A549 (cell line): ENCODE measurements around the gene TMEM255B. TPM values are rescaled to one million over a fixed set of nuclear protein-coding genes. Genes with fewer than 3 reads are reported as not detected.

Source experiments
- ATAC-seq, 2 experiments: fragments of 200-7000 bp in 1 of 2; fragments of >200 bp in 1 of 2; cut with Nextera tagmentation in 1 of 2; cut with Tn5 transposase in 1 of 2; 3 replicates each; pipeline versions ENCODE4 v1.8.0 to v1.9.1; 2018 to 2020; ENCODE audit warnings: mild to moderate bottlenecking in 1 of 2, moderate library complexity in 1 of 2
- CTCF ChIA-PET: fragments of 300-600 bp; sonication (Branson Sonifier 250); formaldehyde crosslinking; extraction: SDS; loops from one replicate; lab custom pipeline; 2021; ENCODE audit warnings: antibody characterized with exemption, inconsistent platforms; lab: Yijun Ruan, JAX
- POLR2A ChIA-PET: fragments of 350-600 bp; formaldehyde crosslinking; extraction: SDS; loops from one replicate; lab custom pipeline; 2021; ENCODE audit warnings: antibody characterized with exemption, inconsistent platforms; lab: Yijun Ruan, JAX
- DNase-seq, 2 experiments: peaks; one replicate each; pipeline versions ENCODE4 v3.0.0 to v3.0.0-alpha.2; 2011 to 2016; ENCODE audit warnings: low read depth in 1 of 2, low spot score in 1 of 2
- FAIRE-seq: peaks from 2 replicates; lab custom pipeline; 2011; peaks lifted over from hg19 to GRCh38; lab: Jason Lieb, UNC
- H3K27ac ChIP-seq, 2 experiments: fragments of >200 bp; sonication (Bioruptor Twin); formaldehyde crosslinking; 3 replicates each; pipeline ENCODE4 v1.5.1; 2016 to 2017
- H3K4me1 ChIP-seq: fragments of >200 bp; sonication (Bioruptor Twin); formaldehyde crosslinking; 3 replicates; pipeline ENCODE4 v1.6.1; 2016
- H3K4me2 ChIP-seq: fragments of >200 bp; sonication (Bioruptor Twin); formaldehyde crosslinking; 3 replicates; pipeline ENCODE4 v1.6.1; 2016
- H3K4me3 ChIP-seq: fragments of >200 bp; sonication (Bioruptor Twin); formaldehyde crosslinking; 3 replicates; pipeline ENCODE4 v1.5.1; 2016
- H3K9me3 ChIP-seq: fragments of >200 bp; sonication (Bioruptor Twin); formaldehyde crosslinking; 3 replicates; pipeline ENCODE4 v1.6.1; 2016
- CBX8 ChIP-seq: fragments of 200-600 bp; sonication (generic); IDR thresholded peaks from 2 replicates; pipeline ENCODE4 v1.6.1; 2016
- EHMT2 ChIP-seq: fragments of 200-600 bp; sonication (generic); IDR thresholded peaks from 2 replicates; pipeline ENCODE4 v1.6.1; 2016; ENCODE audit warnings: antibody characterized with exemption, low read depth, mild to moderate bottlenecking, moderate library complexity
- ESRRA ChIP-seq: fragments of 150-350 bp; IDR thresholded peaks from 2 replicates; pipeline ENCODE4 v1.6.1; 2014; ENCODE audit warnings: mild to moderate bottlenecking, low read length, borderline replicate concordance
- HES2 ChIP-seq: fragments of >200 bp; sonication (Bioruptor Twin); formaldehyde crosslinking; IDR thresholded peaks from 2 replicates; pipeline ENCODE4 v1.6.1; 2016
- HOXA7 ChIP-seq: fragments of 250-450 bp; sonication (Bioruptor Pico); IDR thresholded peaks from 2 replicates; pipeline ENCODE4 v1.5.0; 2020; ENCODE audit warnings: mild to moderate bottlenecking, moderate library complexity
- HOXB13 ChIP-seq: fragments of 250-450 bp; sonication (Bioruptor Pico); IDR thresholded peaks from 2 replicates; pipeline ENCODE4 v1.5.0; 2020; ENCODE audit warnings: low read depth, mild to moderate bottlenecking, moderate library complexity
- JUN ChIP-seq, 2 experiments: fragments of >200 bp; sonication (Bioruptor Twin); formaldehyde crosslinking; IDR thresholded peaks; 2 replicates in 1 of 2; 3 replicates in 1 of 2; pipeline ENCODE4 v1.6.1; 2016 to 2017
- MYC ChIP-seq: IDR thresholded peaks from 2 replicates; pipeline ENCODE4 v1.6.1; 2012; ENCODE audit warnings: mild to moderate bottlenecking, inconsistent platforms, low read length, improper control_type of control experiment, borderline replicate concordance
- NFE2L2 ChIP-seq: fragments of 150-350 bp; conservative IDR thresholded peaks from 2 replicates; pipeline ENCODE4 v1.6.1; 2014; ENCODE audit warnings: low read length
- NR3C1 ChIP-seq: fragments of >200 bp; sonication (Bioruptor Twin); formaldehyde crosslinking; IDR thresholded peaks from 3 replicates; pipeline ENCODE4 v1.6.1; 2017
- RAD21 ChIP-seq, 2 experiments: fragments of >200 bp in 1 of 2; sonication (Bioruptor Twin) in 1 of 2; formaldehyde crosslinking in 1 of 2; IDR thresholded peaks in 1 of 2; conservative IDR thresholded peaks in 1 of 2; 2 replicates in 1 of 2; 3 replicates in 1 of 2; pipeline ENCODE4 v1.6.1; 2012 to 2018; ENCODE audit warnings: inconsistent platforms in 1 of 2
- REST ChIP-seq: fragments of 200-600 bp; sonication (generic); IDR thresholded peaks from 2 replicates; pipeline ENCODE4 v1.6.1; 2016; ENCODE audit warnings: antibody characterized with exemption, mild to moderate bottlenecking, moderate library complexity
- RNF2 ChIP-seq: fragments of 200-600 bp; sonication (generic); IDR thresholded peaks from 2 replicates; pipeline ENCODE4 v1.6.1; 2016; ENCODE audit warnings: low read depth, mild to moderate bottlenecking, antibody characterized with exemption, moderate library complexity, borderline replicate concordance
- TP53 ChIP-seq: fragments of 250-450 bp; sonication (Bioruptor Pico); IDR thresholded peaks from 2 replicates; pipeline ENCODE4 v1.5.0; 2021; ENCODE audit warnings: mild to moderate bottlenecking, moderate library complexity
- WGBS: methylation state at CpG from one replicate; pipeline ENCODE4 v1.1.6; 2017; ENCODE audit errors: missing lambda C conversion rate; 5-methylcytosine and 5-hydroxymethylcytosine counted together
- polyA plus RNA-seq, 4 experiments: library from polyadenylated mRNA; depleted of rRNA in 3 of 4; stranded (reverse); fragments of >200 nt; fragmentation: RNase III in 1 of 4; extraction: RNeasy Plus Mini Kit Qiagen cat#74134 plus additional on column Dnase treatment in 1 of 4; gene quantifications; 2 replicates in 3 of 4; 3 replicates in 1 of 4; pipeline ENCODE4 v1.2.3, GENCODE V29; 2011 to 2017
- TF ChIP-seq, protein P1 (sequence below): fragments of 150-350 bp; IDR thresholded peaks from 2 replicates; pipeline ENCODE4 v1.6.1; 2014; ENCODE audit warnings: low read depth, mild to moderate bottlenecking, low read length

The TMEM255B gene
- polyA plus RNA-seq, 2 of the 4 experiments (the other 2 are of a cell fraction) = 0.54 to 1.1 TPM

GRCh38 chr13:113845055-113845454 lies 86.0 kb downstream of the TMEM255B start (continued):
- TF ChIP-seq, protein P1, sequence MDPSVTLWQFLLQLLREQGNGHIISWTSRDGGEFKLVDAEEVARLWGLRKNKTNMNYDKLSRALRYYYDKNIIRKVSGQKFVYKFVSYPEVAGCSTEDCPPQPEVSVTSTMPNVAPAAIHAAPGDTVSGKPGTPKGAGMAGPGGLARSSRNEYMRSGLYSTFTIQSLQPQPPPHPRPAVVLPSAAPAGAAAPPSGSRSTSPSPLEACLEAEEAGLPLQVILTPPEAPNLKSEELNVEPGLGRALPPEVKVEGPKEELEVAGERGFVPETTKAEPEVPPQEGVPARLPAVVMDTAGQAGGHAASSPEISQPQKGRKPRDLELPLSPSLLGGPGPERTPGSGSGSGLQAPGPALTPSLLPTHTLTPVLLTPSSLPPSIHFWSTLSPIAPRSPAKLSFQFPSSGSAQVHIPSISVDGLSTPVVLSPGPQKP = no peak

DNA sequence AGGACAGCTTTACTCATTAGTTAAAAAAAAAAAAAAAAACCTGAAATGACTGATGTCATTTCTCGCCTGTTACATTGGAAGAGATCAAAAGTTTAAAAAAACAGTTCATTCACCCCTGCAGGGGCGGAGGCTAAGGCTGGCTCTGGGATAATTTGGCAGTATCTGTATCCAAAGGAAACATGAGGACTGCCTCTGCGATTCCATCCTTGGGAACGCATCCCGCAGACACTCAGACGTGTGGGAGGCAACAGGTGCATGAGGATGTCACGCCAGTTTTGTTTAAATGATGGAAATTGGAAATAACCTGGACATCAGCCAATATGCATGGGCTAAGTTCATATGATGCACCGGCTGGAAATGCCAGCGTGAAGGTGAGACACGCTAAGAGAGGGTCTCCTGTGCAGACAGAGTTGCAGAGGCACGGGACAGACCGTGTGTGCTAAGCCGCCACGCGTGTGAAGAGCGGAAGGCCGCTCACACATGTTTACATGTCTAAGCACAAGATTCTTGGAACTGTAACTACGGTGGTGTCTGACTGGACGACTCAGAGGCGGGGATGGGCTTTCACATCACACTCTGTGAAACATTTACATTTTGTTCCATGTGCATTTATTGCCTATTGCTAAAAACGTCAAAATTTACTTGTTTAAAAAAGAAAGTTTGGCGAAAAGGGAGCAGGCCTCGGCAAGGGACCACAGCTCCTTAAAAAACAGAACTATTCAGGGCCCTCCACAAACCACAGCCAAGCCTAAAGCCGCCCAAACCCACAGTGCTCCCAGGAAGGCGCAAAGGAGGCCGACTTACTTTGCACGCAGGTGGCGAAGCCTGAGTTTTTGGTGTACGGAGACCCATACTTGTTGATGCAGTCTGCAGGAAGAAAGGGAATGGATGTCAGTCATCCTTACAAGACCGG lies 87.0 kb downstream of the TMEM255B start:
- 94% methylated on average over 30 of the region's 30 CpGs for WGBS
- no peak for ATAC-seq
- Histone ChIP-seq H3K4me3 (no peak overlapping the region), H3K4me2 (no peak overlapping the region)
- POLR2A ChIA-PET = no interaction called here
- FAIRE-seq = no peak
- no peak for DNase-seq
- TF ChIP-seq NR3C1 (no peak), RAD21 (conservative IDR thresholded peaks at IDR 0.05 in 1 of 2, IDR thresholded peaks at IDR 0.05 in 1 of 2) (no peak), REST (no peak), NFE2L2 (no peak), HES2 (no peak), ESRRA (no peak), EHMT2 (no peak)
- TF ChIP-seq, all 56 proteins: peak for 0
- peaks cover 29% of the 10 kb centered on the region; the same call in 2 of the 3 replicates for H3K9me3 ChIP-seq
- CTCF ChIA-PET = interaction anchor here (0.7 kb wide), 1 partner anchor 21 kb away, joined by 3 read pairs; no protein-coding TSS in a partner anchor
- H3K27ac ChIP-seq = no peak overlapping the region
- peaks cover 6% of the 10 kb centered on the region; the same call in 1 of the 3 replicates for H3K4me1 ChIP-seq

DNA sequence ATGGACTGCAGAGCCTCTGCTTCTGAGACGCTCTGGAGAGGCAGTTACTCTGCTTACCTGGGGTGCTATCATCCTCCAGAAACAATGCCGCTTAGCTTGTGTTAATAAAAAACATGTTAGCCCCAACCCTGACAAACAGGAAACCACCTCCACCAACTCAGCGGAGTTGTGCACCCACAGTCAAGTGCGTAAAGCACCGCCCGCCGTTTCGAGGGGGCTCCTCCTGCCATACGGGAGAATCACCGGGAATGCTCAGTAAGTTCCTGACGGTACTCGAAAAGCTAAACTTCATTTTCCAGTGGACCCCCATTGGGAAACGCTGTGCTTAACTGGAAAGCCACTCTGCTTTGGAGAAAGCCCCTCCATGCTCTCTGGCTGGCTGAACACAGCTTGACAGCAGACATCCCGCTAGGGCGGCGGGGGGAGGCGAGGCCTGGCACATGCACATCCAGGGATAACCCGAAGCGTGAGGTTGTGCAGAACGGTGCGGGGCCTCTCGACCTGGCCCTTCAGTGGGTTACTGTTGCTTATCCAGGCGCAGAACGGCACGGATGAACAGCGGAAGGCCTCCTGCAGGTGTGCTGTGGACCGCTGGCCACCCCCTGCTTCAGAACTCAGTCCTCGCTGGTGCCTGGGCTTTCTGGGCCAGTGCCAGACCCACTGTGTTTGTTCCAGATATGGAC lies 87.8 kb downstream of the TMEM255B start:
- TF ChIP-seq HOXB13 (no peak), TP53 (CRISPR knock-in tag) (no peak), RNF2 (no peak), ESRRA (no peak), MYC (no peak), HOXA7 (CRISPR knock-in tag) (no peak), CBX8 (no peak), JUN (IDR thresholded peaks at IDR 0.05) (no peak)
- no peak overlapping the region for H3K27ac ChIP-seq
- H3K4me1 ChIP-seq = peaks cover 6% of the 10 kb centered on the region; the same call in 1 of the 3 replicates
- no peak overlapping the region for H3K4me2 ChIP-seq
- H3K9me3 ChIP-seq = peaks cover 29% of the 10 kb centered on the region; the same call in 2 of the 3 replicates
- DNase-seq = no peak
- no peak for ATAC-seq
- 94% methylated on average over 27 of the region's 28 CpGs for whole genome bisulfite sequencing
- FAIRE-seq = no peak
- ChIA-PET CTCF (interaction anchor here (0.7 to 1.8 kb wide), 3 partner anchors 9 to 30 kb away, joined by 3 to 4 read pairs (median 3); no protein-coding TSS in a partner anchor), POLR2A (no interaction called here)
- no peak overlapping the region for H3K4me3 ChIP-seq
